Neural progenitor cell (in vitro differentiated cells): Measurements from ENCODE around the gene MACROD2. TPM values are rescaled to one million over a fixed set of nuclear protein-coding genes. Genes with fewer than 3 reads are reported as not detected.

Experiments used
- DNase-seq: peaks from one replicate; pipeline ENCODE4 v3.0.0-alpha.2; 2016; ENCODE audit warnings: low spot score
- H2AFZ ChIP-seq: fragments of 200-600 bp; sonication (generic); replicated peaks from 2 replicates; pipeline ENCODE4 v1.6.1; 2016; ENCODE audit warnings: antibody characterized with exemption
- H3F3A ChIP-seq: fragments of 200-600 bp; sonication (generic); 2 replicates; pipeline ENCODE4 v1.6.1; 2016; ENCODE audit warnings: antibody characterized with exemption, low read depth
- H3K27ac ChIP-seq: fragments of 200-600 bp; sonication (generic); 2 replicates; pipeline ENCODE4 v1.5.1; 2016; ENCODE audit warnings: mild to moderate bottlenecking
- H3K27me3 ChIP-seq: fragments of 200-600 bp; sonication (generic); 2 replicates; pipeline ENCODE4 v1.6.1; 2016; ENCODE audit warnings: mild to moderate bottlenecking, moderate library complexity
- H3K36me3 ChIP-seq: fragments of 200-600 bp; sonication (generic); 2 replicates; pipeline ENCODE4 v1.5.1; 2016
- H3K4me1 ChIP-seq: fragments of 200-600 bp; sonication (generic); 2 replicates; pipeline ENCODE4 v1.6.1; 2016; ENCODE audit warnings: mixed run types
- H3K4me2 ChIP-seq: fragments of 200-600 bp; sonication (generic); 2 replicates; pipeline ENCODE4 v1.6.1; 2016
- H3K4me3 ChIP-seq: fragments of 200-600 bp; sonication (generic); 2 replicates; pipeline ENCODE4 v1.5.1; 2016
- H3K79me2 ChIP-seq: fragments of 200-600 bp; sonication (generic); 2 replicates; pipeline ENCODE4 v1.6.1; 2016; ENCODE audit warnings: low read depth
- H3K9ac ChIP-seq: fragments of 200-600 bp; sonication (generic); 2 replicates; pipeline ENCODE4 v1.6.1; 2016
- H3K9me3 ChIP-seq: fragments of 200-600 bp; sonication (generic); 2 replicates; pipeline ENCODE4 v1.5.1; 2016; ENCODE audit warnings: low read depth
- H4K20me1 ChIP-seq: fragments of 200-600 bp; sonication (generic); 2 replicates; pipeline ENCODE4 v1.6.1; 2016; ENCODE audit warnings: low read depth
- H3K27ac Mint-ChIP-seq: 3 replicates; pipeline ENCODE4 v1.8.0; 2021; ENCODE audit warnings: mixed read lengths
- H3K27me3 Mint-ChIP-seq: 2 replicates; pipeline ENCODE4 v1.8.0; 2022; ENCODE audit warnings: low read depth, mild to moderate bottlenecking, inconsistent platforms, moderate library complexity, mixed read lengths; ENCODE audit not compliant: insufficient read depth
- H3K36me3 Mint-ChIP-seq: 3 replicates; pipeline ENCODE4 v1.8.0; 2021; ENCODE audit warnings: mixed read lengths
- H3K4me1 Mint-ChIP-seq: 3 replicates; pipeline ENCODE4 v1.8.0; 2021; ENCODE audit warnings: mixed read lengths
- H3K4me3 Mint-ChIP-seq: 3 replicates; pipeline ENCODE4 v1.8.0; 2021; ENCODE audit warnings: mild to moderate bottlenecking, moderate library complexity, mixed read lengths
- H3K9me3 Mint-ChIP-seq: 3 replicates; pipeline ENCODE4 v1.8.0; 2020; ENCODE audit warnings: mixed read lengths
- EZH2 ChIP-seq: fragments of 200-600 bp; sonication (generic); IDR thresholded peaks from 2 replicates; pipeline ENCODE4 v1.6.1; 2017; ENCODE audit warnings: antibody characterized with exemption, mild to moderate bottlenecking, moderate library complexity
- EZH2phosphoT487 ChIP-seq: fragments of 200-600 bp; sonication (generic); IDR thresholded peaks from 2 replicates; pipeline ENCODE4 v1.6.1; 2017; ENCODE audit warnings: antibody characterized with exemption
- total RNA-seq: library from RNA; depleted of rRNA; stranded (reverse); fragments of >200 nt; gene quantifications from 2 replicates; pipeline ENCODE4 v1.2.3, GENCODE V29; 2015; ENCODE audit warnings: low replicate concordance
- TF ChIP-seq, protein P1 (sequence below): fragments of 200-600 bp; sonication (generic); IDR thresholded peaks from 2 replicates; pipeline ENCODE4 v1.5.1; 2017; ENCODE audit warnings: antibody characterized with exemption, mild to moderate bottlenecking

MACROD2 gene
- total RNA-seq, 1 donor from 2014 or later = 11.9 TPM

- Histone ChIP-seq H3K4me3 (no peak overlapping the region), H3K27ac (no peak overlapping the region), H3K27me3 (no peaks in the 10 kb centered on the region), H3K79me2 (no peaks in the 10 kb centered on the region), H3K4me2 (no peak overlapping the region), H3K36me3 (no peaks in the 10 kb centered on the region), H3K9ac (no peak overlapping the region), H3F3A (no peaks in the 10 kb centered on the region), H3K9me3 (no peaks in the 10 kb centered on the region), H2AFZ (no peak overlapping the region), H4K20me1 (no peaks in the 10 kb centered on the region), H3K4me1 (no peaks in the 10 kb centered on the region)
- Mint-ChIP-seq H3K4me3 (no peak overlapping the region), H3K36me3 (no peaks in the 10 kb centered on the region), H3K4me1 (peaks cover 4% of the 10 kb centered on the region), H3K9me3 (peaks cover 2% of the 10 kb centered on the region), H3K27ac (no peak overlapping the region), H3K27me3 (no peaks in the 10 kb centered on the region)
- TF ChIP-seq EZH2phosphoT487 = no peak
- TF ChIP-seq, protein P1, sequence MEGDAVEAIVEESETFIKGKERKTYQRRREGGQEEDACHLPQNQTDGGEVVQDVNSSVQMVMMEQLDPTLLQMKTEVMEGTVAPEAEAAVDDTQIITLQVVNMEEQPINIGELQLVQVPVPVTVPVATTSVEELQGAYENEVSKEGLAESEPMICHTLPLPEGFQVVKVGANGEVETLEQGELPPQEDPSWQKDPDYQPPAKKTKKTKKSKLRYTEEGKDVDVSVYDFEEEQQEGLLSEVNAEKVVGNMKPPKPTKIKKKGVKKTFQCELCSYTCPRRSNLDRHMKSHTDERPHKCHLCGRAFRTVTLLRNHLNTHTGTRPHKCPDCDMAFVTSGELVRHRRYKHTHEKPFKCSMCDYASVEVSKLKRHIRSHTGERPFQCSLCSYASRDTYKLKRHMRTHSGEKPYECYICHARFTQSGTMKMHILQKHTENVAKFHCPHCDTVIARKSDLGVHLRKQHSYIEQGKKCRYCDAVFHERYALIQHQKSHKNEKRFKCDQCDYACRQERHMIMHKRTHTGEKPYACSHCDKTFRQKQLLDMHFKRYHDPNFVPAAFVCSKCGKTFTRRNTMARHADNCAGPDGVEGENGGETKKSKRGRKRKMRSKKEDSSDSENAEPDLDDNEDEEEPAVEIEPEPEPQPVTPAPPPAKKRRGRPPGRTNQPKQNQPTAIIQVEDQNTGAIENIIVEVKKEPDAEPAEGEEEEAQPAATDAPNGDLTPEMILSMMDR = no peak
- TF ChIP-seq EZH2 = no peak
- DNase-seq = no peak
These were observed 1047.4 kb downstream of the MACROD2 start for GRCh38 chr20:15042723-15043122.

DNA sequence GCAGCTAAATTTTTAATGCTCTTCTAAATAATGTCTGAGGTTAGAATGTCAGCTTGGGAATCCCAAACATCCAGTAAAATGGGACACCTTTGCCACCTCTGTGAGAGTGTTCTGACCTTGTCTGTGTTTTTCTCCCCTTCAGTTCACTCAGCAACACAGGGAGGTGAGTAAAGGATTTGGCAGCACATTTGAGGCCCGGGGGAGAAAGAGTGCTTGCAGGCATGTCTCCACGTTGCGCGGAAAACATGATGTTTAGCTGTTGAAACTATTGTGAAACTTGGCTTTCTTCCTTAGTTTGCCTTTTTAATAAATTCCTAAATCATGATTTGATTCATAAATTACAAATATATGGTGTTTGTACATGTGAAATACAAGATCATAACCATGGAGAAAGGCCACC lies 1049.9 kb downstream of the MACROD2 start:
- Histone ChIP-seq H3K27me3 (no peaks in the 10 kb centered on the region), H3K79me2 (no peaks in the 10 kb centered on the region), H3F3A (no peaks in the 10 kb centered on the region), H3K4me3 (no peak overlapping the region), H3K4me1 (no peaks in the 10 kb centered on the region), H4K20me1 (no peaks in the 10 kb centered on the region), H3K27ac (no peak overlapping the region), H3K36me3 (no peaks in the 10 kb centered on the region), H3K9me3 (no peaks in the 10 kb centered on the region), H2AFZ (no peak overlapping the region), H3K9ac (no peak overlapping the region), H3K4me2 (no peak overlapping the region)
- H3K4me1 Mint-ChIP-seq = peaks cover 4% of the 10 kb centered on the region
- no peak for TF ChIP-seq EZH2phosphoT487
- no peak for TF ChIP-seq EZH2
- TF ChIP-seq, protein P1 = no peak
- H3K9me3 Mint-ChIP-seq = no peaks in the 10 kb centered on the region
- DNase-seq = no peak
- no peak overlapping the region for H3K4me3 Mint-ChIP-seq
- no peaks in the 10 kb centered on the region for H3K27me3 Mint-ChIP-seq
- no peaks in the 10 kb centered on the region for H3K36me3 Mint-ChIP-seq
- no peak overlapping the region for H3K27ac Mint-ChIP-seq

- H3K4me3 Mint-ChIP-seq = no peak overlapping the region
- no peak overlapping the region for H2AFZ ChIP-seq
- peaks cover 4% of the 10 kb centered on the region for H3K4me1 Mint-ChIP-seq
- no peak overlapping the region for H3K27ac Mint-ChIP-seq
- H3F3A ChIP-seq = no peaks in the 10 kb centered on the region
- no peaks in the 10 kb centered on the region for H3K27me3 Mint-ChIP-seq
- H3K4me2 ChIP-seq = no peak overlapping the region
- DNase-seq = no peak
- H4K20me1 ChIP-seq = no peaks in the 10 kb centered on the region
- no peaks in the 10 kb centered on the region for H3K79me2 ChIP-seq
- H3K9ac ChIP-seq = no peak overlapping the region
- no peaks in the 10 kb centered on the region for H3K9me3 ChIP-seq
- no peaks in the 10 kb centered on the region for H3K4me1 ChIP-seq
- H3K36me3 ChIP-seq = no peaks in the 10 kb centered on the region
- peaks cover 7% of the 10 kb centered on the region for H3K9me3 Mint-ChIP-seq
- no peak for TF ChIP-seq EZH2
- TF ChIP-seq, protein P1 = no peak
- no peak for TF ChIP-seq EZH2phosphoT487
- no peaks in the 10 kb centered on the region for H3K27me3 ChIP-seq
- H3K4me3 ChIP-seq = no peak overlapping the region
- no peaks in the 10 kb centered on the region for H3K36me3 Mint-ChIP-seq
- H3K27ac ChIP-seq = no peak overlapping the region
These were observed 1051.7 kb downstream of the MACROD2 start for GRCh38 chr20:15047042-15047441.

DNA sequence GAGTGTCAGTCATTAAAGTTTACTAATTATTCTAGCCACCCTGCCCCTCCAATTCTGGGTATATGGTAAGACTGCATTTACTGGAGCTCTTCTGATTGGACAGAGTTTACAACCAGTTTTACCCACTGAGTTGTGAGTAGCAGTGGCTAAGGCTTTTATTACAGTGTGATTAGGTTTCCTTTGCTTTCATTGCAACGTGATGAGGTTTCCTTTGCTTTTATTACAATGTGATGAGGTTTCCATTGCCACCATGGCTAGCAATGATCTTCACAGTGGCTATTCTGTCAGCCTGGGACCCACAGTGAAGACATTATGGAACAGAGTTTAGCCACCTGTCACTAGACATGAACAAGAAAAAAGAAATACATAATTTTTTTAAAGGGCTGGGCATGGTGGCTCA lies 1052.3 kb downstream of the MACROD2 start:
- no peak overlapping the region for H2AFZ ChIP-seq
- Mint-ChIP-seq H3K27ac (no peak overlapping the region), H3K9me3 (peaks cover 12% of the 10 kb centered on the region), H3K27me3 (no peaks in the 10 kb centered on the region), H3K4me3 (no peak overlapping the region), H3K36me3 (no peaks in the 10 kb centered on the region), H3K4me1 (peaks cover 4% of the 10 kb centered on the region)
- no peaks in the 10 kb centered on the region for H4K20me1 ChIP-seq
- no peaks in the 10 kb centered on the region for H3K27me3 ChIP-seq
- H3F3A ChIP-seq = no peaks in the 10 kb centered on the region
- H3K27ac ChIP-seq = no peak overlapping the region
- H3K9me3 ChIP-seq = no peaks in the 10 kb centered on the region
- H3K4me1 ChIP-seq = no peaks in the 10 kb centered on the region
- H3K9ac ChIP-seq = no peak overlapping the region
- no peaks in the 10 kb centered on the region for H3K36me3 ChIP-seq
- TF ChIP-seq EZH2phosphoT487 (no peak), EZH2 (no peak)
- TF ChIP-seq, protein P1 = no peak
- H3K4me2 ChIP-seq = no peak overlapping the region
- no peak for DNase-seq
- H3K79me2 ChIP-seq = no peaks in the 10 kb centered on the region
- no peak overlapping the region for H3K4me3 ChIP-seq
